ENCODE results near the gene SFMBT2. TPM values are rescaled to one million over a fixed set of nuclear protein-coding genes. Genes with fewer than 3 reads are reported as not detected.

The SFMBT2 gene
- total and polyA plus RNA-seq, 10 of the 15 experiments (the other 5 are each of a cell fraction or from before 2014, with no cell fraction given) = 2.8 to 29.6 (median 15.1) TPM

DNA sequence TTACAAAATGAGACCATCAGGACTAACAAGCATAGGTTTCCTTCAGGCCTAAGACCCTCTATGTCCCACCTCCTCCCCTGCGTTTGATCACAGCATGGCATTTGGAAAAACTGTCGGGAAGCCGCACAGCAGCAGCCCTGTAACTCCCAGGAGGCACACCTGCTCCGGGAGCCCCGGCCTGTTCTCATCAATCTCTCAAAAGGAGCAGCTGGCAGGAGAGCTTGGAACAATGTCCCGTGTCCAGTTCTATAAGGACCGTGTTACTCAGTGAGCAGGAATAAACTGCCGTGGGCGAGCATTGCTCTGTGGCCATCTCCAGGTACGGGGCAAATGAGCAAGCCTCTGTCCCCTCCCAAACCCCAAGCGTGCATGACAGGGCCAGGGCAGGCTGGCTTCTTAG, 236.9 kb downstream of the SFMBT2 start:
- H3K79me2 ChIP-seq (ENCODE audit: control insufficient read depth, insufficient read depth, low read length) = no peaks in the 10 kb centered on the region
- no peaks in the 10 kb centered on the region for H3K9me3 ChIP-seq (replicated peaks; ENCODE audit: control insufficient read depth, insufficient read depth, low read length)
- in situ Hi-C loops (cut with MboI) = no loop called here
- H3K36me3 ChIP-seq (ENCODE audit: control insufficient read depth in 2 of 2, insufficient read depth in 2 of 2, low read length in 1 of 2) = peaks cover 30 to 38% of the 10 kb centered on the region in 2 experiments; a peak in 3 of 4 replicates
- no peak overlapping the region for H3K4me3 ChIP-seq
- H3K4me1 ChIP-seq (ENCODE audit: control insufficient read depth, insufficient read depth, low read length) = no peaks in the 10 kb centered on the region
- FAIRE-seq (no peak), ATAC-seq (no peak), DNase-seq (ENCODE audit: low read depth, low spot score) (no peak)
- no peak overlapping the region for H3K4me2 ChIP-seq (ENCODE audit: control insufficient read depth, insufficient read depth)
- SMC1A ChIA-PET (ENCODE audit: uncharacterized antibody, unreplicated experiment) = no interaction called here
- no peaks in the 10 kb centered on the region for H4K20me1 ChIP-seq (ENCODE audit: control insufficient read depth, insufficient read depth)
- CTCF ChIA-PET = no interaction called here
- TF ChIP-seq HDAC6 (IDR thresholded peaks at IDR 0.05; ENCODE audit: unreplicated experiment) = no peak
- no peak for TF ChIP-seq ZNF217 (IDR thresholded peaks at IDR 0.05)
- no peak for TF ChIP-seq IKZF2 (IDR thresholded peaks at IDR 0.05)
- no peak for TF ChIP-seq CEBPB (IDR thresholded peaks at IDR 0.05; ENCODE audit: borderline replicate concordance in 1 of 2, low read depth in 2 of 2, low read length in 2 of 2)
- TF ChIP-seq, protein P1, sequence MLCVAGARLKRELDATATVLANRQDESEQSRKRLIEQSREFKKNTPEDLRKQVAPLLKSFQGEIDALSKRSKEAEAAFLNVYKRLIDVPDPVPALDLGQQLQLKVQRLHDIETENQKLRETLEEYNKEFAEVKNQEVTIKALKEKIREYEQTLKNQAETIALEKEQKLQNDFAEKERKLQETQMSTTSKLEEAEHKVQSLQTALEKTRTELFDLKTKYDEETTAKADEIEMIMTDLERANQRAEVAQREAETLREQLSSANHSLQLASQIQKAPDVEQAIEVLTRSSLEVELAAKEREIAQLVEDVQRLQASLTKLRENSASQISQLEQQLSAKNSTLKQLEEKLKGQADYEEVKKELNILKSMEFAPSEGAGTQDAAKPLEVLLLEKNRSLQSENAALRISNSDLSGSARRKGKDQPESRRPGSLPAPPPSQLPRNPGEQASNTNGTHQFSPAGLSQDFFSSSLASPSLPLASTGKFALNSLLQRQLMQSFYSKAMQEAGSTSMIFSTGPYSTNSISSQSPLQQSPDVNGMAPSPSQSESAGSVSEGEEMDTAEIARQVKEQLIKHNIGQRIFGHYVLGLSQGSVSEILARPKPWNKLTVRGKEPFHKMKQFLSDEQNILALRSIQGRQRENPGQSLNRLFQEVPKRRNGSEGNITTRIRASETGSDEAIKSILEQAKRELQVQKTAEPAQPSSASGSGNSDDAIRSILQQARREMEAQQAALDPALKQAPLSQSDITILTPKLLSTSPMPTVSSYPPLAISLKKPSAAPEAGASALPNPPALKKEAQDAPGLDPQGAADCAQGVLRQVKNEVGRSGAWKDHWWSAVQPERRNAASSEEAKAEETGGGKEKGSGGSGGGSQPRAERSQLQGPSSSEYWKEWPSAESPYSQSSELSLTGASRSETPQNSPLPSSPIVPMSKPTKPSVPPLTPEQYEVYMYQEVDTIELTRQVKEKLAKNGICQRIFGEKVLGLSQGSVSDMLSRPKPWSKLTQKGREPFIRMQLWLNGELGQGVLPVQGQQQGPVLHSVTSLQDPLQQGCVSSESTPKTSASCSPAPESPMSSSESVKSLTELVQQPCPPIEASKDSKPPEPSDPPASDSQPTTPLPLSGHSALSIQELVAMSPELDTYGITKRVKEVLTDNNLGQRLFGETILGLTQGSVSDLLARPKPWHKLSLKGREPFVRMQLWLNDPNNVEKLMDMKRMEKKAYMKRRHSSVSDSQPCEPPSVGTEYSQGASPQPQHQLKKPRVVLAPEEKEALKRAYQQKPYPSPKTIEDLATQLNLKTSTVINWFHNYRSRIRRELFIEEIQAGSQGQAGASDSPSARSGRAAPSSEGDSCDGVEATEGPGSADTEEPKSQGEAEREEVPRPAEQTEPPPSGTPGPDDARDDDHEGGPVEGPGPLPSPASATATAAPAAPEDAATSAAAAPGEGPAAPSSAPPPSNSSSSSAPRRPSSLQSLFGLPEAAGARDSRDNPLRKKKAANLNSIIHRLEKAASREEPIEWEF (IDR thresholded peaks at IDR 0.05; ENCODE audit: insufficient replicate concordance, low read depth, low read length) = no peak
- TF ChIP-seq SIX5 (IDR thresholded peaks at IDR 0.05; ENCODE audit: low read depth, low read length, severe bottlenecking) = no peak
- TF ChIP-seq CREM (IDR thresholded peaks at IDR 0.05; ENCODE audit: low read depth) = no peak
- TF ChIP-seq MTA3 (IDR thresholded peaks at IDR 0.05; ENCODE audit: borderline replicate concordance, low read length) = no peak
- WGBS (ENCODE audit: insufficient coverage, insufficient replicate concordance, low lambda C conversion rate, missing lambda C conversion rate) = 98% methylated on average over 11 of the region's 11 CpGs
- H2AFZ ChIP-seq (ENCODE audit: control insufficient read depth, low read depth, low read length) = no peak overlapping the region
- RAD21 ChIA-PET (ENCODE audit: unreplicated experiment) = no interaction called here
- no peaks in the 10 kb centered on the region for H3K27me3 ChIP-seq (replicated peaks in 1 of 2; ENCODE audit: control insufficient read depth in 2 of 2, insufficient read depth in 2 of 2, low read length in 1 of 2)
- no peak overlapping the region for H3K27ac ChIP-seq (ENCODE audit: control insufficient read depth, insufficient read depth)
- no TSS peak for BruUV-seq (replicated peaks)
- intact Hi-C loops (cut with micrococcal nuclease; ENCODE audit: unreplicated experiment) = no loop called here
- POLR2A ChIA-PET = no interaction called here
- H3K9ac ChIP-seq (ENCODE audit: control insufficient read depth, insufficient read depth, low read length) = no peak overlapping the region
